Endothelial cell of umbilical vein (primary cell): Measurements from ENCODE around the gene OR4C3. TPM values are rescaled to one million over a fixed set of nuclear protein-coding genes. Genes with fewer than 3 reads are reported as not detected.
"Not testable (repeated sequence)": the region's sequence is repeated elsewhere in the genome, so short reads cannot be mapped to it uniquely, and the experiment has no call there.

Source experiments
- BruUV-seq: library from RNA; stranded (reverse); fragments of 400-500 nt; replicated peaks from 2 replicates; lab custom pipeline; 2021; lab: Mats Ljungman, UMichigan
- CTCF ChIA-PET: fragments of 300-600, 350-600 bp; sonication (Branson Sonifier 250); formaldehyde crosslinking; loops from one replicate; lab custom pipeline; 2021; ENCODE audit warnings: antibody characterized with exemption, inconsistent platforms; lab: Charles Lee
- POLR2A ChIA-PET: fragments of 300-600, 350-600 bp; sonication (Branson Sonifier 250); formaldehyde crosslinking; loops from one replicate; lab custom pipeline; 2021; ENCODE audit warnings: antibody characterized with exemption, inconsistent platforms; lab: Charles Lee
- DNase-seq: peaks from one replicate; pipeline ENCODE4 v3.0.0-alpha.2; 2011; ENCODE audit warnings: low read depth, low spot score
- FAIRE-seq: peaks from 2 replicates; lab custom pipeline; 2011; peaks lifted over from hg19 to GRCh38; lab: Jason Lieb, UNC
- H2AFZ ChIP-seq: 2 replicates; pipeline ENCODE4 v1.6.0; 2012; ENCODE audit warnings: low read depth, low read length, control low read depth, inconsistent platforms
- H3K27ac ChIP-seq: 2 replicates; pipeline ENCODE4 v1.5.1; 2011; ENCODE audit warnings: low read depth, mild to moderate bottlenecking, control low read depth, low read length, moderate library complexity; ENCODE audit not compliant: insufficient read depth
- H3K27me3 ChIP-seq, 2 experiments: 2 replicates each; pipeline versions ENCODE4 v1.6.0 to v1.6.1; 2011; ENCODE audit warnings: low read length in 2 of 2, mixed read lengths in 1 of 2; ENCODE audit not compliant: control insufficient read depth in 2 of 2, insufficient read depth in 2 of 2
- H3K36me3 ChIP-seq, 2 experiments: 2 replicates in 1 of 2; 3 replicates in 1 of 2; pipeline ENCODE4 v1.5.1; 2011; ENCODE audit warnings: low read length in 2 of 2, mild to moderate bottlenecking in 1 of 2, moderate library complexity in 1 of 2; ENCODE audit not compliant: control insufficient read depth in 2 of 2, insufficient read depth in 2 of 2; ENCODE audit errors: extremely low read depth in 1 of 2
- H3K4me1 ChIP-seq: 3 replicates; pipeline ENCODE4 v1.5.1; 2011; ENCODE audit warnings: mild to moderate bottlenecking, low read length; ENCODE audit not compliant: control insufficient read depth, insufficient read depth; ENCODE audit errors: extremely low read depth
- H3K4me2 ChIP-seq: 2 replicates; pipeline ENCODE4 v1.6.1; 2011; ENCODE audit warnings: low read length, control low read depth, mixed read lengths; ENCODE audit not compliant: insufficient read depth
- H3K4me3 ChIP-seq, 3 experiments: fragments of 200-600 bp in 1 of 3; sonication (generic), shearing (Covaris generic) in 1 of 3; replicated peaks in 1 of 3; 2 replicates each; pipeline ENCODE4 v1.5.1; 2011 to 2016; ENCODE audit warnings: control low read depth in 3 of 3, low read length in 3 of 3, mild to moderate bottlenecking in 2 of 3, inconsistent platforms in 1 of 3, low read depth in 1 of 3, moderate library complexity in 1 of 3; ENCODE audit not compliant: insufficient read depth in 1 of 3
- H3K79me2 ChIP-seq: 2 replicates; pipeline ENCODE4 v1.6.0; 2012; ENCODE audit warnings: low read length, inconsistent platforms; ENCODE audit not compliant: control insufficient read depth, insufficient read depth
- H3K9ac ChIP-seq: replicated peaks from 2 replicates; pipeline ENCODE3; 2011; ENCODE audit warnings: low read length, control low read depth; ENCODE audit not compliant: insufficient read depth; ENCODE audit errors: extremely low read depth
- H3K9me1 ChIP-seq: replicated peaks from 3 replicates; pipeline ENCODE4 v1.6.0; 2011; ENCODE audit warnings: mild to moderate bottlenecking, low read length; ENCODE audit not compliant: control insufficient read depth, insufficient read depth; ENCODE audit errors: extremely low read depth
- H3K9me3 ChIP-seq: replicated peaks from 2 replicates; pipeline ENCODE4 v1.5.1; 2012; ENCODE audit warnings: low read length, inconsistent platforms; ENCODE audit not compliant: control insufficient read depth, insufficient read depth
- H4K20me1 ChIP-seq: replicated peaks from 2 replicates; pipeline ENCODE3; 2011; ENCODE audit warnings: mild to moderate bottlenecking, low read length; ENCODE audit not compliant: control insufficient read depth, insufficient read depth; ENCODE audit errors: extremely low read depth
- EZH2 ChIP-seq: IDR thresholded peaks from 2 replicates; pipeline ENCODE4 v1.6.1; 2012; ENCODE audit warnings: borderline replicate concordance, low read depth, mild to moderate bottlenecking, moderate library complexity, low read length, inconsistent platforms; ENCODE audit not compliant: severe bottlenecking
- FOS ChIP-seq: IDR thresholded peaks from 2 replicates; pipeline ENCODE4 v1.6.1; 2011; ENCODE audit warnings: mild to moderate bottlenecking, low read length, moderate library complexity, borderline replicate concordance; ENCODE audit not compliant: insufficient read depth
- GATA2 ChIP-seq: IDR thresholded peaks from 2 replicates; pipeline ENCODE4 v1.7.0; 2011; ENCODE audit warnings: low read depth, mild to moderate bottlenecking, moderate library complexity, mixed read lengths, low read length; ENCODE audit not compliant: insufficient read length, insufficient read depth
- JUN ChIP-seq: IDR thresholded peaks from 2 replicates; pipeline ENCODE4 v1.6.1; 2011; ENCODE audit warnings: borderline replicate concordance, low read depth; ENCODE audit not compliant: insufficient read length, insufficient read depth
- MYC ChIP-seq: IDR thresholded peaks from one replicate; pipeline ENCODE4 v1.6.1; 2011; ENCODE audit warnings: mild to moderate bottlenecking, low read depth, low read length
- POLR2A ChIP-seq: IDR thresholded peaks from 2 replicates; pipeline ENCODE4 v1.6.1; 2012; ENCODE audit warnings: low read depth, mild to moderate bottlenecking, control low read depth, low read length
- POLR2AphosphoS5 ChIP-seq: IDR thresholded peaks from 2 replicates; pipeline ENCODE4 v1.6.1; 2012; ENCODE audit warnings: low read depth, mild to moderate bottlenecking, control low read depth, low read length, moderate library complexity; ENCODE audit not compliant: insufficient read depth
- dilution Hi-C: fragments of 300-500 bp; cut with MboI; formaldehyde crosslinking; loops from one replicate; pipeline ENCODE4 v1.15.0; 2019; ENCODE audit warnings: low sequenced_read_pairs; ENCODE audit not compliant: extremely low pct_ligation_motif_present
- intact Hi-C: fragments of 100-400 bp; cut with micrococcal nuclease; formaldehyde crosslinking; loops from one replicate; pipeline ENCODE4 v1.10.0; 2022
- polyA plus RNA-seq, 4 experiments: library from polyadenylated mRNA; depleted of rRNA in 3 of 4; stranded (reverse) in 3 of 4; unstranded in 1 of 4; fragments of >200 nt; gene quantifications; 2 replicates each; pipeline versions ENCODE4 v1.2.1 to v1.2.3, GENCODE V29; 2011 to 2012; ENCODE audit warnings: missing spikeins in 1 of 4
- total RNA-seq: library from RNA; stranded (reverse); gene quantifications from 2 replicates; pipeline ENCODE4 v1.2.3, GENCODE V29; 2021
- TF ChIP-seq, protein P1 (sequence below): IDR thresholded peaks from 2 replicates; pipeline ENCODE4 v1.6.1; 2011; ENCODE audit not compliant: insufficient read depth, insufficient read length
- TF ChIP-seq, protein P2 (sequence below), 2 donors: IDR thresholded peaks; 1 replicate in 1 of 2; 2 replicates in 1 of 2; pipeline ENCODE4 v1.5.1; 2011; ENCODE audit warnings: low read length in 2 of 2, mild to moderate bottlenecking in 2 of 2, moderate library complexity in 2 of 2, control low read depth in 1 of 2, inconsistent platforms in 1 of 2, low read depth in 1 of 2; ENCODE audit not compliant: insufficient read depth in 1 of 2; ENCODE audit errors: extremely low read depth in 1 of 2

The OR4C3 gene
- total and polyA plus RNA-seq, 2 donors (not counting 3 experiments of a cell fraction or from before 2014, with no cell fraction given), result not detected

DNA sequence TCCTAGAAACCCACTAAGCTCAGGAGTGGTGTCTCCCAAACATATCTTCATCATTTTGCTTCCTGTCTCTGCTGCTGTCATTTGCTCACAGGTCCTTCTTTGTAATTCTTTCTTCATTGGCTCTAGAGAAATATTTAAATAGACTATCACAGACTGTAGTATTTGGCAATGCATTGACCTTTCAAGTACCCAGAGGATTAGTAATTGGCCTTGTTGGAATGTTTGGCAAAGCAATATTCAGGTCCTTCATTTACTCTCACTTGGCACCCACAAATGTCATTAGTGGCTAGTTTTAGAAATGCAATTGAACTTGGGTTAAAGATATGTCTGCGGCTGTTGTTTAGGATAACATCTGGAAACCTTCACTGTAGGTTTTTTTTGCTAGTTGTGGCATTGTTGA, 30.0 kb downstream of the OR4C3 start:
- CTCF ChIA-PET, result no interaction called here
- no peaks in the 10 kb centered on the region for H3K9me3 ChIP-seq
- H3K4me2 ChIP-seq, result no peak overlapping the region
- H3K9me1 ChIP-seq, result no peaks in the 10 kb centered on the region
- no peaks in the 10 kb centered on the region for H3K4me1 ChIP-seq
- FAIRE-seq (no peak), DNase-seq (no peak)
- intact Hi-C loops (no loop called here), dilution Hi-C loops (no loop called here)
- no peaks in the 10 kb centered on the region for H4K20me1 ChIP-seq
- H3K4me3 ChIP-seq, result no peak overlapping the region
- no peaks in the 10 kb centered on the region for H3K27me3 ChIP-seq
- POLR2A ChIA-PET, result no interaction called here
- no peak overlapping the region for H2AFZ ChIP-seq
- H3K36me3 ChIP-seq, result no peaks in the 10 kb centered on the region
- no peak for TF ChIP-seq MYC
- no peak for TF ChIP-seq JUN
- no peak for TF ChIP-seq POLR2AphosphoS5
- TF ChIP-seq POLR2A, result no peak
- TF ChIP-seq, protein P1, sequence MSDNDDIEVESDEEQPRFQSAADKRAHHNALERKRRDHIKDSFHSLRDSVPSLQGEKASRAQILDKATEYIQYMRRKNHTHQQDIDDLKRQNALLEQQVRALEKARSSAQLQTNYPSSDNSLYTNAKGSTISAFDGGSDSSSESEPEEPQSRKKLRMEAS, result no peak
- no peak for TF ChIP-seq GATA2
- TF ChIP-seq, protein P2, sequence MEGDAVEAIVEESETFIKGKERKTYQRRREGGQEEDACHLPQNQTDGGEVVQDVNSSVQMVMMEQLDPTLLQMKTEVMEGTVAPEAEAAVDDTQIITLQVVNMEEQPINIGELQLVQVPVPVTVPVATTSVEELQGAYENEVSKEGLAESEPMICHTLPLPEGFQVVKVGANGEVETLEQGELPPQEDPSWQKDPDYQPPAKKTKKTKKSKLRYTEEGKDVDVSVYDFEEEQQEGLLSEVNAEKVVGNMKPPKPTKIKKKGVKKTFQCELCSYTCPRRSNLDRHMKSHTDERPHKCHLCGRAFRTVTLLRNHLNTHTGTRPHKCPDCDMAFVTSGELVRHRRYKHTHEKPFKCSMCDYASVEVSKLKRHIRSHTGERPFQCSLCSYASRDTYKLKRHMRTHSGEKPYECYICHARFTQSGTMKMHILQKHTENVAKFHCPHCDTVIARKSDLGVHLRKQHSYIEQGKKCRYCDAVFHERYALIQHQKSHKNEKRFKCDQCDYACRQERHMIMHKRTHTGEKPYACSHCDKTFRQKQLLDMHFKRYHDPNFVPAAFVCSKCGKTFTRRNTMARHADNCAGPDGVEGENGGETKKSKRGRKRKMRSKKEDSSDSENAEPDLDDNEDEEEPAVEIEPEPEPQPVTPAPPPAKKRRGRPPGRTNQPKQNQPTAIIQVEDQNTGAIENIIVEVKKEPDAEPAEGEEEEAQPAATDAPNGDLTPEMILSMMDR (IDR thresholded peaks at IDR 0.05; ENCODE audit: extremely low read depth in 1 of 2, insufficient read depth in 1 of 2, low read depth in 1 of 2, low read length in 2 of 2), result no peak
- TF ChIP-seq FOS, result no peak
- TF ChIP-seq EZH2, result no peak
- H3K9ac ChIP-seq, result no peak overlapping the region
- no TSS peak for BruUV-seq
- no peak overlapping the region for H3K27ac ChIP-seq
- no peaks in the 10 kb centered on the region for H3K79me2 ChIP-seq

DNA sequence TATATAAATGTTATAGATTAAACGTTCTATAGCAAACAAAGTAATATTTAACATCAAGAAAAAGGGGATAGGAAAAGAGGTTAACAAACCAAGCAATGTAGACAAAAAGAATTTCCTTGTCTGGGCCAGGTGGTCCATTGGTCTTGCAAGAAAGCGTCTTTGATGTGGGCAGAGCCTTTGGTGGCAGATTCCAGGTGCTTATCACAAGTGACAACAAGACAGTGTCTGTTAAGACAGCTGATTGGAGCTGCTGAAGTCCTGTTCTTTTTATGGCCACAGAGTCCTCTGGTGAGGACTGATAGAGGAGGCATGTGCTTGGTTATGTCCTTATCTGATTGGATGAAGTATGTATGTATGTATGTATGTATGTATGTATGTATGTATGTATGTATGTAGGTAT, 36.6 kb downstream of the OR4C3 start:
- H2AFZ ChIP-seq, BruUV-seq, H3K36me3 ChIP-seq, H3K9me1 ChIP-seq, dilution Hi-C loops, H3K79me2 ChIP-seq, DNase-seq, H3K27me3 ChIP-seq, FAIRE-seq, H3K4me1 ChIP-seq, H3K4me2 ChIP-seq, H3K9me3 ChIP-seq, POLR2A ChIA-PET, intact Hi-C loops, H3K9ac ChIP-seq, H4K20me1 ChIP-seq, H3K4me3 ChIP-seq, H3K27ac ChIP-seq, CTCF ChIA-PET: not testable (repeated sequence)
